IMR-90 (cell line): ENCODE measurements around the gene WHRN. TPM values are rescaled to one million over a fixed set of nuclear protein-coding genes. Genes with fewer than 3 reads are reported as not detected.

Source experiments
- ATAC-seq: fragments of 200-7000 bp; cut with Tn5 transposase; 2 replicates; pipeline ENCODE4 v1.9.1; 2020; ENCODE audit warnings: low read depth, mild to moderate bottlenecking, moderate library complexity
- BruUV-seq: library from RNA; stranded (reverse); fragments of 400-500 nt; replicated peaks from 2 replicates; lab custom pipeline; 2021; lab: Mats Ljungman, UMichigan
- CTCF ChIA-PET: fragments of 300-600 bp; formaldehyde crosslinking; extraction: SDS; loops from one replicate; lab custom pipeline; 2021; ENCODE audit warnings: antibody characterized with exemption; lab: Yijun Ruan, JAX
- POLR2A ChIA-PET: fragments of 300-600 bp; sonication (Branson Sonifier 250); formaldehyde crosslinking; loops from one replicate; lab custom pipeline; 2022; ENCODE audit warnings: antibody characterized with exemption; ENCODE audit not compliant: unreplicated experiment; lab: Charles Lee
- DNase-seq: peaks from one replicate; pipeline ENCODE4 v3.0.0; 2013
- H2AFZ ChIP-seq: replicated peaks from 2 replicates; pipeline ENCODE3; 2013; ENCODE audit warnings: low read length, mild to moderate bottlenecking; ENCODE audit not compliant: poor library complexity
- H2AK5ac ChIP-seq: 2 replicates; pipeline ENCODE4 v1.6.1; 2013; ENCODE audit warnings: low read depth, low read length, inconsistent platforms
- H2AK9ac ChIP-seq: replicated peaks from 2 replicates; pipeline ENCODE3; 2013; ENCODE audit warnings: mild to moderate bottlenecking, low read depth, low read length, moderate library complexity; ENCODE audit not compliant: poor library complexity
- H2BK120ac ChIP-seq: 2 replicates; pipeline ENCODE4 v1.6.1; 2013; ENCODE audit warnings: low read depth, low read length, inconsistent platforms
- H2BK15ac ChIP-seq: 3 replicates; pipeline ENCODE4 v1.6.1; 2013; ENCODE audit warnings: low read depth, low read length, inconsistent platforms
- H2BK20ac ChIP-seq: 2 replicates; pipeline ENCODE4 v1.6.1; 2013; ENCODE audit warnings: low read depth, mild to moderate bottlenecking, inconsistent platforms, low read length, moderate library complexity
- H2BK5ac ChIP-seq: 2 replicates; pipeline ENCODE4 v1.6.1; 2013; ENCODE audit warnings: mild to moderate bottlenecking, low read depth, low read length, inconsistent platforms; ENCODE audit not compliant: poor library complexity, severe bottlenecking
- H3K14ac ChIP-seq: replicated peaks from 2 replicates; pipeline ENCODE4 v1.6.1; 2013; ENCODE audit warnings: low read depth, low read length, inconsistent platforms
- H3K18ac ChIP-seq: 2 replicates; pipeline ENCODE4 v1.6.1; 2013; ENCODE audit warnings: low read depth, low read length, control low read depth
- H3K23ac ChIP-seq: 2 replicates; pipeline ENCODE4 v1.6.1; 2013; ENCODE audit warnings: low read depth, low read length, inconsistent platforms
- H3K27ac ChIP-seq: 2 replicates; pipeline ENCODE4 v1.5.1; 2013; ENCODE audit warnings: mild to moderate bottlenecking, control low read depth, low read length; ENCODE audit not compliant: insufficient read depth
- H3K27me3 ChIP-seq: 2 replicates; pipeline ENCODE4 v1.6.1; 2013; ENCODE audit warnings: low read length; ENCODE audit not compliant: control insufficient read depth, insufficient read depth
- H3K36me3 ChIP-seq: 2 replicates; pipeline ENCODE4 v1.6.1; 2013; ENCODE audit warnings: low read length, mixed read lengths; ENCODE audit not compliant: control insufficient read depth, insufficient read depth
- H3K4ac ChIP-seq: 2 replicates; pipeline ENCODE4 v1.6.1; 2013; ENCODE audit warnings: low read depth, low read length, inconsistent platforms
- H3K4me1 ChIP-seq: 2 replicates; pipeline ENCODE4 v1.6.1; 2013; ENCODE audit warnings: low read length, mixed read lengths; ENCODE audit not compliant: control insufficient read depth, insufficient read depth
- H3K4me2 ChIP-seq: 2 replicates; pipeline ENCODE4 v1.6.1; 2013; ENCODE audit warnings: low read depth, mild to moderate bottlenecking, control low read depth, low read length, moderate library complexity
- H3K4me3 ChIP-seq: 2 replicates; pipeline ENCODE4 v1.5.1; 2013; ENCODE audit warnings: low read depth, mild to moderate bottlenecking, control low read depth, low read length, moderate library complexity; ENCODE audit not compliant: insufficient read depth
- H3K56ac ChIP-seq: 2 replicates; pipeline ENCODE4 v1.6.1; 2013; ENCODE audit warnings: low read length, inconsistent platforms; ENCODE audit not compliant: insufficient read depth; ENCODE audit errors: extremely low read depth
- H3K79me1 ChIP-seq, 2 experiments: 2 replicates each; pipeline ENCODE4 v1.6.1; 2013; ENCODE audit warnings: low read length in 2 of 2, inconsistent platforms in 1 of 2, low read depth in 1 of 2
- H3K9ac ChIP-seq: 2 replicates; pipeline ENCODE4 v1.6.1; 2013; ENCODE audit warnings: low read depth, low read length, control low read depth
- H3K9me1 ChIP-seq: 2 replicates; pipeline ENCODE4 v1.6.1; 2013; ENCODE audit warnings: low read length, inconsistent platforms; ENCODE audit not compliant: insufficient read depth
- H3K9me3 ChIP-seq: 2 replicates; pipeline ENCODE4 v1.6.1; 2013; ENCODE audit warnings: low read length; ENCODE audit not compliant: control insufficient read depth, insufficient read depth
- H4K20me1 ChIP-seq: 2 replicates; pipeline ENCODE4 v1.6.1; 2013; ENCODE audit warnings: low read length, inconsistent platforms; ENCODE audit not compliant: insufficient read depth
- H4K5ac ChIP-seq: 2 replicates; pipeline ENCODE4 v1.6.1; 2013; ENCODE audit warnings: mild to moderate bottlenecking, low read depth, low read length, control low read depth
- H4K8ac ChIP-seq, 2 experiments: 2 replicates each; pipeline ENCODE4 v1.6.1; 2013; ENCODE audit warnings: low read depth in 2 of 2, low read length in 2 of 2, control low read depth in 1 of 2, inconsistent platforms in 1 of 2
- H4K91ac ChIP-seq: 2 replicates; pipeline ENCODE4 v1.6.1; 2013; ENCODE audit warnings: low read depth, low read length, inconsistent platforms; ENCODE audit not compliant: insufficient read depth
- FOS ChIP-seq: fragments of 150-350 bp; IDR thresholded peaks from 2 replicates; pipeline ENCODE4 v1.6.1; 2016; ENCODE audit warnings: low read depth, low read length
- RAD21 ChIP-seq: IDR thresholded peaks from 2 replicates; pipeline ENCODE4 v1.6.1; 2012; ENCODE audit warnings: low read length, improper control_type of control experiment
- RFX5 ChIP-seq: IDR thresholded peaks from 2 replicates; pipeline ENCODE4 v1.8.0; 2012; ENCODE audit warnings: low read depth, mild to moderate bottlenecking, low read length, moderate library complexity
- WGBS, 2 experiments: methylation state at CpG; one replicate each; pipeline versions ENCODE4 v1.1.5 to v1.1.7; 2013; ENCODE audit warnings: missing lambda C conversion rate in 2 of 2; ENCODE audit not compliant: insufficient read length in 1 of 2; ENCODE audit errors: extremely low coverage in 2 of 2; 5-methylcytosine and 5-hydroxymethylcytosine counted together
- dilution Hi-C: fragments of 300-500 bp; cut with HindIII; formaldehyde crosslinking; loops from one replicate; pipeline ENCODE4 v1.14.3; 2018; ENCODE audit warnings: low sequenced_read_pairs; ENCODE audit not compliant: unreplicated experiment
- in situ Hi-C: fragments of 300-500 bp; cut with MboI; formaldehyde crosslinking; loops from 3 replicates; pipeline ENCODE4 v1.14.3; 2019; ENCODE audit warnings: low sequenced_read_pairs, inconsistent platforms, mixed read lengths
- intact Hi-C: fragments of 100-400 bp; cut with micrococcal nuclease; formaldehyde crosslinking; loops from 2 replicates; pipeline ENCODE4 v1.10.0; 2022
- polyA plus RNA-seq, 3 experiments: library from polyadenylated mRNA; depleted of rRNA; stranded (reverse); fragments of >200 nt; gene quantifications; 2 replicates each; pipeline ENCODE4 v1.2.3, GENCODE V29; 2012; ENCODE audit warnings: low replicate concordance in 1 of 3
- total RNA-seq: library from RNA; depleted of rRNA; stranded (reverse); fragments of >200 nt; gene quantifications from 2 replicates; pipeline ENCODE4 v1.2.3, GENCODE V29; 2012
- TF ChIP-seq, protein P1 (sequence below): fragments of 150-350 bp; IDR thresholded peaks from 2 replicates; pipeline ENCODE4 v1.6.1; 2017; ENCODE audit warnings: mild to moderate bottlenecking, antibody characterized with exemption, low read length, low read depth
- TF ChIP-seq, protein P2 (sequence below): conservative IDR thresholded peaks from 2 replicates; pipeline ENCODE4 v1.5.1; 2012; ENCODE audit warnings: mild to moderate bottlenecking, low read depth, low read length, improper control_type of control experiment

Gene WHRN
- total and polyA plus RNA-seq, 2 of the 4 experiments (the other 2 are of a cell fraction) = 0.18 to 2.6 TPM

DNA sequence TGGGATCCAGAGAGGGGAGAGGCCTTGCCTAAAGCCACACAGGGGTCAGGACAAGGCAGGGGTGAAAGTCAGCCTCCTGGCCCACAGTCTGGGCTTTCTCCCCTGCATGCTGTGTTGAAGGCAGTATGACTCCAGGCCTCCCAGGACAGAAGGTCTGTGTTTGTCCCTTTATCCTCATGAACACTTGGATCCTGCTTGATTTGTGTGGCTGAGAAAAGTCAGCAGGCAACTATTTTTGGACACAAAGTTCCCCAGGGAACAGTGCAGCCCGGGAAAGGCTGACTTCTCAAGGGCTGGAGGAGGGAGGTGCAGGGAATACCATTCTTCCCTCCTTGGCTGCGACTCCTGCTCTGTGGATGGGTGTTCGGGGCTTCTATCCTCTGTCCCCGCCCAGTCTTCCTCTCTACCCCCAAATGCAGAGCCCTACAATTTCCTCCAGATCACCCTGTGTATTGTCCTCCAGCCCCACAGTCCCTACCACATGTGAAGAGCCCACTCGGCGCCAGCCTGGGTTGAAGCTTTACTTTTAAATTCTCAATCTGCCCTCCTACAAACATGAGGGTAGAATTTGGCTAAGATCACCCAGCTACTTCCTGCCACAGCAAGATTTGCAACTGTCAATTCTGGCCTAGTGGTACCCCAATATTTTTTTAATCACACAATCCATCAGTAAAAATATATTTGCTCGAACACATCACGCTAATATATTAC, 121.6 kb downstream of the WHRN start:
- Histone ChIP-seq H2BK15ac (no peak overlapping the region), H3K9ac (peak overlapping the region; percentile 12), H3K36me3 (peaks cover 11% of the 10 kb centered on the region), H2AK5ac (peak overlapping the region; percentile 11; the same call in 1 of the 2 replicates), H4K91ac (0 out of 2 replicates have a peak overlapping the region, but pooled peaks have one; percentile 30), H3K9me3 (no peaks in the 10 kb centered on the region), H3K4ac (peak overlapping the region; percentile 45), H2AK9ac (peak overlapping the region; percentile 38), H3K23ac (peak overlapping the region; percentile 6; the same call in 1 of the 2 replicates), H3K27me3 (no peaks in the 10 kb centered on the region), H3K4me2 (peak overlapping the region; percentile 21; the same call in 1 of the 2 replicates), H3K4me1 (peaks cover 35% of the 10 kb centered on the region), H2AFZ (peak overlapping the region; percentile 50), H2BK20ac (no peak overlapping the region), H2BK5ac (no peak overlapping the region), H3K18ac (no peak overlapping the region; the same call in 1 of the 2 replicates), H3K14ac (peak overlapping the region; percentile 10), H4K8ac (peak overlapping the region in 1 of 2 experiments; percentile 52; a peak in 2 of 4 replicates), H3K4me3 (no peak overlapping the region), H4K5ac (peak overlapping the region; percentile 27; the same call in 1 of the 2 replicates), H2BK120ac (peak overlapping the region; percentile 2; the same call in 1 of the 2 replicates), H3K27ac (peak overlapping the region; percentile 12; the same call in 1 of the 2 replicates), H3K79me1 (peaks cover 28 to 77% of the 10 kb centered on the region in 2 experiments), H4K20me1 (peaks cover 26% of the 10 kb centered on the region; the same call in 1 of the 2 replicates), H3K56ac (no peak overlapping the region; the same call in 1 of the 2 replicates), H3K9me1 (peaks cover 19% of the 10 kb centered on the region)
- TF ChIP-seq FOS (no peak), RFX5 (no peak), RAD21 (no peak)
- TF ChIP-seq, protein P1, sequence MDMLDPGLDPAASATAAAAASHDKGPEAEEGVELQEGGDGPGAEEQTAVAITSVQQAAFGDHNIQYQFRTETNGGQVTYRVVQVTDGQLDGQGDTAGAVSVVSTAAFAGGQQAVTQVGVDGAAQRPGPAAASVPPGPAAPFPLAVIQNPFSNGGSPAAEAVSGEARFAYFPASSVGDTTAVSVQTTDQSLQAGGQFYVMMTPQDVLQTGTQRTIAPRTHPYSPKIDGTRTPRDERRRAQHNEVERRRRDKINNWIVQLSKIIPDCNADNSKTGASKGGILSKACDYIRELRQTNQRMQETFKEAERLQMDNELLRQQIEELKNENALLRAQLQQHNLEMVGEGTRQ = no peak
- TF ChIP-seq, protein P2, sequence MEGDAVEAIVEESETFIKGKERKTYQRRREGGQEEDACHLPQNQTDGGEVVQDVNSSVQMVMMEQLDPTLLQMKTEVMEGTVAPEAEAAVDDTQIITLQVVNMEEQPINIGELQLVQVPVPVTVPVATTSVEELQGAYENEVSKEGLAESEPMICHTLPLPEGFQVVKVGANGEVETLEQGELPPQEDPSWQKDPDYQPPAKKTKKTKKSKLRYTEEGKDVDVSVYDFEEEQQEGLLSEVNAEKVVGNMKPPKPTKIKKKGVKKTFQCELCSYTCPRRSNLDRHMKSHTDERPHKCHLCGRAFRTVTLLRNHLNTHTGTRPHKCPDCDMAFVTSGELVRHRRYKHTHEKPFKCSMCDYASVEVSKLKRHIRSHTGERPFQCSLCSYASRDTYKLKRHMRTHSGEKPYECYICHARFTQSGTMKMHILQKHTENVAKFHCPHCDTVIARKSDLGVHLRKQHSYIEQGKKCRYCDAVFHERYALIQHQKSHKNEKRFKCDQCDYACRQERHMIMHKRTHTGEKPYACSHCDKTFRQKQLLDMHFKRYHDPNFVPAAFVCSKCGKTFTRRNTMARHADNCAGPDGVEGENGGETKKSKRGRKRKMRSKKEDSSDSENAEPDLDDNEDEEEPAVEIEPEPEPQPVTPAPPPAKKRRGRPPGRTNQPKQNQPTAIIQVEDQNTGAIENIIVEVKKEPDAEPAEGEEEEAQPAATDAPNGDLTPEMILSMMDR = no peak
- no CpG with 5 or more reads among the region's 8 CpGs for WGBS, 2 experiments
- POLR2A ChIA-PET = no interaction called here
- DNase-seq (peak; percentile 50), ATAC-seq (peak; percentile 1; the same call in 1 of the 2 replicates)
- CTCF ChIA-PET = interaction anchor here (0.6 kb wide), 1 partner anchor 57 kb away, joined by 4 read pairs; no protein-coding TSS in a partner anchor
- in situ Hi-C loops (no loop called here), intact Hi-C loops (no loop called here), dilution Hi-C loops (no loop called here)
- BruUV-seq = no TSS peak
